Keratinocyte (primary cell): ENCODE results near the gene ARHGEF3. TPM values are rescaled to one million over a fixed set of nuclear protein-coding genes. Genes with fewer than 3 reads are reported as not detected.

ENCODE experiments used
- DNase-seq: peaks from one replicate; pipeline ENCODE4 v3.0.0-alpha.2; 2011; ENCODE audit warnings: low read depth, missing footprints, low spot score
- FAIRE-seq: peaks from 2 replicates; lab custom pipeline; 2011; peaks lifted over from hg19 to GRCh38; lab: Jason Lieb, UNC
- H2AFZ ChIP-seq: 2 replicates; pipeline ENCODE4 v1.6.0; 2012; ENCODE audit warnings: low read length, control low read depth, inconsistent platforms; ENCODE audit not compliant: control insufficient read depth
- H3K27ac ChIP-seq: 2 replicates; pipeline ENCODE4 v1.5.1; 2011; ENCODE audit warnings: low read length; ENCODE audit not compliant: control insufficient read depth, insufficient read depth
- H3K27me3 ChIP-seq: 3 replicates; pipeline ENCODE4 v1.6.0; 2011; ENCODE audit warnings: low read length; ENCODE audit not compliant: control insufficient read depth, insufficient read depth; ENCODE audit errors: extremely low read depth
- H3K36me3 ChIP-seq, 2 experiments: 2 replicates in 1 of 2; 3 replicates in 1 of 2; pipeline ENCODE4 v1.5.1; 2011; ENCODE audit warnings: low read length in 2 of 2, mild to moderate bottlenecking in 1 of 2; ENCODE audit not compliant: control insufficient read depth in 2 of 2, insufficient read depth in 2 of 2; ENCODE audit errors: extremely low read depth in 1 of 2
- H3K4me1 ChIP-seq: 3 replicates; pipeline ENCODE4 v1.5.1; 2011; ENCODE audit warnings: low read length; ENCODE audit not compliant: control insufficient read depth, insufficient read depth; ENCODE audit errors: extremely low read depth
- H3K4me2 ChIP-seq: 3 replicates; pipeline ENCODE4 v1.6.0; 2011; ENCODE audit warnings: low read depth, low read length; ENCODE audit not compliant: control insufficient read depth, insufficient read depth; ENCODE audit errors: extremely low read depth
- H3K4me3 ChIP-seq, 3 experiments: fragments of 200-600 bp in 1 of 3; sonication (generic) in 1 of 3; 2 replicates in 2 of 3; 3 replicates in 1 of 3; pipeline ENCODE4 v1.5.1; 2011 to 2016; ENCODE audit warnings: low read length in 3 of 3, mild to moderate bottlenecking in 3 of 3, control low read depth in 2 of 3, inconsistent platforms in 1 of 3, low read depth in 1 of 3, mixed read lengths in 1 of 3, mixed run types in 1 of 3, moderate library complexity in 1 of 3; ENCODE audit not compliant: control insufficient read depth in 2 of 3, insufficient read depth in 2 of 3; ENCODE audit errors: extremely low read depth in 1 of 3
- H3K79me2 ChIP-seq: 2 replicates; pipeline ENCODE4 v1.6.0; 2012; ENCODE audit warnings: low read length; ENCODE audit not compliant: control insufficient read depth, insufficient read depth
- H3K9ac ChIP-seq: 3 replicates; pipeline ENCODE4 v1.6.0; 2011; ENCODE audit warnings: low read length; ENCODE audit not compliant: control insufficient read depth, insufficient read depth; ENCODE audit errors: extremely low read depth
- H3K9me1 ChIP-seq: 3 replicates; pipeline ENCODE4 v1.6.0; 2011; ENCODE audit warnings: low read length; ENCODE audit not compliant: control insufficient read depth, insufficient read depth; ENCODE audit errors: extremely low read depth
- H3K9me3 ChIP-seq: 2 replicates; pipeline ENCODE4 v1.5.1; 2012; ENCODE audit warnings: low read depth, low read length; ENCODE audit not compliant: control insufficient read depth
- H4K20me1 ChIP-seq: 3 replicates; pipeline ENCODE4 v1.6.0; 2011; ENCODE audit warnings: low read length; ENCODE audit not compliant: control insufficient read depth, insufficient read depth; ENCODE audit errors: extremely low read depth
- CTCF ChIP-seq, 3 experiments: IDR thresholded peaks in 1 of 3; conservative IDR thresholded peaks in 1 of 3; optimal IDR thresholded peaks in 1 of 3; 2 replicates in 2 of 3; 3 replicates in 1 of 3; pipeline versions ENCODE3 to v1.5.1; 2011; ENCODE audit warnings: low read length in 3 of 3, mild to moderate bottlenecking in 3 of 3, moderate library complexity in 2 of 3, control low read depth in 1 of 3, inconsistent platforms in 1 of 3; ENCODE audit not compliant: insufficient read depth in 2 of 3; ENCODE audit errors: extremely low read depth in 1 of 3
- EZH2 ChIP-seq: IDR thresholded peaks from one replicate; pipeline ENCODE4 v1.6.1; 2012; ENCODE audit warnings: inconsistent platforms, mild to moderate bottlenecking, low read length, moderate library complexity
- dilution Hi-C: fragments of 300-500 bp; cut with MboI; formaldehyde crosslinking; loops from one replicate; pipeline ENCODE4 v1.7.0; 2020; ENCODE audit warnings: low sequenced_read_pairs; ENCODE audit not compliant: extremely low pct_ligation_motif_present
- polyA plus RNA-seq, 5 experiments: library from polyadenylated mRNA; depleted of rRNA in 3 of 5; stranded (reverse) in 3 of 5; stranded (forward) in 1 of 5; unstranded in 1 of 5; fragments of >200 nt; gene quantifications; 1 replicate in 1 of 5; 2 replicates in 3 of 5; 3 replicates in 1 of 5; pipeline versions ENCODE4 v1.2.1 to v1.2.3, GENCODE V29; 2011 to 2012; ENCODE audit warnings: missing spikeins in 2 of 5, low read depth in 1 of 5, low replicate concordance in 1 of 5

ARHGEF3 gene
- polyA plus RNA-seq, 1 donor (not counting 4 experiments of a cell fraction or from before 2014, with no cell fraction given): 26.2 TPM

DNA sequence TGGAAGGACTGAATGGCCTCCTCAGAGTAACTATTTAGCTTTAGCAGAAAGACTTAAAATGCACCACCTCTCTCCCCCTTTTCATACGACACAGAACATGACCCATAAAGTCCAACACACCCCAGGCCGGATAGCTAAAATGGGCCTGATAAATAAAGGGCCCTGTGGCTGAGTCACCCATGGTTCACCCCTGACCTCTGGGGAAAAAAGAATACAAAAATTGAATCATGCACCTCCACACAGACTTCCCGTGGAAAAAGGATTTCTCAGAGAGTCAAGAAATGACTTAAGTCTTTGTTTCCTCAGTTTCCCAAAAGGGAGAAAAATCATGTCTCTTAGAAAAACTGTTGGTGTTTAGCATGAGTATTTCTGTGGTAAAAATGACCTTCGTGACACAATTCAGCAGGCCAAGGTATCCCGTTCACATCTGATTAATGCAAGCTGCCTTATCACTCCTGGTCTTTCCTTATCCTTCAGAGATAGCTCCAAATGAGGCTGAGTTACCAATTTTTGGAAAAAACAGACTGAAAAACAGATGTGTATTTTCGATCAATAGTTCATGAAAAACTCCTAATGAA, 34.0 kb upstream of the ARHGEF3 start:
- TF ChIP-seq CTCF (optimal IDR thresholded peaks at IDR 0.05 in 1 of 3, IDR thresholded peaks at IDR 0.05 in 1 of 3, conservative IDR thresholded peaks at IDR 0.05 in 1 of 3; ENCODE audit: extremely low read depth in 1 of 3, insufficient read depth in 2 of 3, low read length in 3 of 3) (no peak), EZH2 (no peak)
- no peaks in the 10 kb centered on the region for H3K9me1 ChIP-seq
- H2AFZ ChIP-seq: no peak overlapping the region
- H3K79me2 ChIP-seq: no peaks in the 10 kb centered on the region
- H3K9ac ChIP-seq: no peak overlapping the region
- no peaks in the 10 kb centered on the region for H3K36me3 ChIP-seq
- DNase-seq (no peak), FAIRE-seq (peak; percentile 62)
- dilution Hi-C loops: no loop called here
- no peak overlapping the region for H3K4me3 ChIP-seq
- H3K9me3 ChIP-seq: no peaks in the 10 kb centered on the region
- peaks cover 43% of the 10 kb centered on the region for H3K4me1 ChIP-seq
- H3K27me3 ChIP-seq: no peaks in the 10 kb centered on the region
- peak overlapping the region; percentile 4 for H3K4me2 ChIP-seq
- H4K20me1 ChIP-seq: no peaks in the 10 kb centered on the region
- H3K27ac ChIP-seq: peak overlapping the region; percentile 39

GRCh38 chr3:56833536-56833935, 31.8 kb upstream of the ARHGEF3 start:
- dilution Hi-C loops: no loop called here
- H4K20me1 ChIP-seq: no peaks in the 10 kb centered on the region
- FAIRE-seq (no peak), DNase-seq (no peak)
- no peaks in the 10 kb centered on the region for H3K36me3 ChIP-seq
- H3K27me3 ChIP-seq: no peaks in the 10 kb centered on the region
- no peak overlapping the region for H2AFZ ChIP-seq
- TF ChIP-seq EZH2 (no peak), CTCF (optimal IDR thresholded peaks at IDR 0.05 in 1 of 3, IDR thresholded peaks at IDR 0.05 in 1 of 3, conservative IDR thresholded peaks at IDR 0.05 in 1 of 3; ENCODE audit: extremely low read depth in 1 of 3, insufficient read depth in 2 of 3, low read length in 3 of 3) (no peak)
- H3K27ac ChIP-seq: no peak overlapping the region
- no peak overlapping the region for H3K4me3 ChIP-seq
- H3K4me1 ChIP-seq: peaks cover 29% of the 10 kb centered on the region
- no peaks in the 10 kb centered on the region for H3K9me1 ChIP-seq
- no peak overlapping the region for H3K9ac ChIP-seq
- H3K9me3 ChIP-seq: no peaks in the 10 kb centered on the region
- no peaks in the 10 kb centered on the region for H3K79me2 ChIP-seq
- H3K4me2 ChIP-seq: no peak overlapping the region
